A673 (cell line): ENCODE results near the gene DAPK1.

ENCODE experiments used
- CTCF ChIP-seq: fragments of 300-800, 200-600 bp; sonication (generic); conservative IDR thresholded peaks from 2 replicates; pipeline ENCODE4 v1.5.1; 2017; ENCODE audit warnings: low read depth, mild to moderate bottlenecking, antibody characterized with exemption, low read length, moderate library complexity, mixed read lengths
- EZH2 ChIP-seq: fragments of 200-600 bp; sonication (generic); IDR thresholded peaks from 2 replicates; pipeline ENCODE4 v1.6.1; 2017; ENCODE audit warnings: borderline replicate concordance, low read depth, mild to moderate bottlenecking, mixed read lengths, antibody characterized with exemption, low read length; ENCODE audit not compliant: poor library complexity, severe bottlenecking

- no peak for TF ChIP-seq CTCF
- no peak for TF ChIP-seq EZH2
Measured at GRCh38 chr9:87687207-87687606, 189.5 kb downstream of the DAPK1 start.
